ENCODE results near the gene COQ6.
"Not testable (repeated sequence)": the region's sequence is repeated elsewhere in the genome, so short reads cannot be mapped to it uniquely, and the experiment has no call there.

Gene COQ6

GRCh38 chr14:73949752-73950734 lies at the start of gene COQ6, which contains the start of gene FAM161B:
Gene COQ6, plus strand, starts transcription at chr14:73950302. Its CDS starts 31 bp downstream, at chr14:73950333.
Gene FAM161B, minus strand, starts transcription at chr14:73950094. Its CDS starts 68 bp downstream, at chr14:73950026.
- DNase-seq, result peak; percentile 98 to 99

GRCh38 chr14:73903028-73903427 lies 47.1 kb upstream of the COQ6 start:
- no peak for DNase-seq

DNA sequence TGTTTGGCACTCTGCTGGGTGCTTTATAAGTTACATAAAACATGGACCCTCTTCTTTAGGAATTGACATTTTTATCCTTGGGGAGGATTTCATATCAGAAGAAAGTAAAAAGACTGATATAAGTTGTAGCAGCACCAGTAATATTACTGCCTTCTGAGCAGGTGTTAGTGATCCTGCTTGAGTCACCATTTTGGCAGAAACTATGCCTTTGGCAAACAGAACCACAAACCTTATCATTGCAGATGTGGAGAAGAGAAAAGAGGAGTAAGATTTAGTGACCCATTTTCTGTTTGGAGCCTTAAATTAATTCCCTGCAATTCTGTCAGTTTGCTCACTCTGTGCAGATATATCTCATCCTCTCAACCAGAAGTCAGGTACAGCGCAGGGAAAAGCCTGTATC lies 40.4 kb upstream of the COQ6 start:
- no peak for DNase-seq

DNA sequence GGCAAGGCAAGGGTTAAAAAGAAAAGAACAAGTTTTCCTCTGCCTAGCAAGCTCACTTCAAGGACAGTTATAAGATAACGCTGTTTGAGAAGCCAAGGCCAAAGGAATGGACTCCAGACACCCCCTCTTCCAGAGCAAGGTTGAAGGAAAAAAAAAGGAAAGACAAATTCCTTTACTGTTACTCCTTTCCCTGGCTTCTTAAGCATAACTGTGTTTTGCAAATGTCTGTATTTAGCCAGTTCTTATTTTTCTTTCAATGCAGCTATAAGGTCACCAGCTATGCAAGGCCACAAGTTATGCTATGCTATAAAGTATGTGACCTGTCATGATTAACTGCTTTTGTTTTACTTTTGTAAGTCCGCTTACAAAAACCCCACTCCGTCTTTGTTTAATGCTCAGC lies 36.8 kb upstream of the COQ6 start:
- DNase-seq, result no peak

DNA sequence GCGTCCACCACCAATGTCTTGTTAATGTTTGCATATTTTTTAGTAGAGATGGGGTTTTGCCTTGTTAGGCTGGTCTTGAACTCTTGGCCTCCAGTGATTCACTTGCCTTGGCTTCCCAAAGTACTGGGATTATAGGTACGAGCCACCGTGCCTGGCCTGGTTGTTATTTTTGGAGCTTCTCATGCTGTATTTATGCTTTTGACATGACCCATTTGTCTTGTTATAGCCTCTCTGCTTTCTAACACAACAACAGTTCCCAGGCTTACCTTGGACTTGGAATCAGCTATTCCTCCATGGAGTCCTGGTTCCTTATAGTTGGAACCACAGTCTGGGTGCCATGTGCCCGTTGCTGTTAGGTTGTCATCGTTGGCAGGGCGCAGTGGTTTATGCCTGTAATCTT lies 33.8 kb upstream of the COQ6 start:
- DNase-seq, result no peak

DNA sequence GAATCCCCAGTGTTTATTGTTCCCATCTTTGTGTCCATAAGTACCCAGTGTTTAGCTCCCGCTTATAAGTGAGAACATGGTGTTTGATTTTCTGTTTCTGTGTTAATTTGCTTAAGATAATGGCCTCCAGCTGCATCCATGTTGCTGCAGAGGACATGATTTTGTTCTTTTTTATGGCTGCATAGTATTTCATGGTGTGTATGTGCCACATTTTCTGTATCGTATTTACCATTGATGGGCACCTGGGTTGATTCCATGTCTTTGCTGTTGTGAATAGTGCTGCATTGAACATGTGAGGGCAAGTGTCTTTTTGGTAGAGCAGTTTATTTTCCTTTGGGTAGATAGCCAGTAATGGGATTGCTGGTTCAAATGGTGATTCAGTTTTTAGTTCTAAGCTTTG lies 30.6 kb upstream of the COQ6 start:
- not testable (repeated sequence) for DNase-seq

DNA sequence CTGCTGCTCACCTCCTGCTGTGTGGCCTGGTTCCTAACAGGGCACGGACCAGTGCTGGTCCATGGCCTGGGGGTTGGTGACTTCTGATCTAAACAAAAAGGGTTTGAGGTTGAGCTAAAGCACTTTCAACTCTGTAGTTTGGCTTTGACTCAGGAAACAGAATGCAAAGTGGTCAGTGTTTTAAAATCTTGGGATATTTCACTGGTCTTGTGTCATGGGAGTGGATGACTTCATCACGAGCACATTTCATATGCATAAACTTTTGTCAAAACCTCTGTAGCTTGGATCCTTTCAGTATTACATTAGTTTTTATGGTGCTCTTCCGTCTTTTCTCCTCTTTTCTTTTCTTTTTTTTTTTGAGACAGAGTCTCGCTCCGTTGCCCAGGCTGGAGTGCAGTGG lies 25.8 kb upstream of the COQ6 start:
- DNase-seq, result no peak

DNA sequence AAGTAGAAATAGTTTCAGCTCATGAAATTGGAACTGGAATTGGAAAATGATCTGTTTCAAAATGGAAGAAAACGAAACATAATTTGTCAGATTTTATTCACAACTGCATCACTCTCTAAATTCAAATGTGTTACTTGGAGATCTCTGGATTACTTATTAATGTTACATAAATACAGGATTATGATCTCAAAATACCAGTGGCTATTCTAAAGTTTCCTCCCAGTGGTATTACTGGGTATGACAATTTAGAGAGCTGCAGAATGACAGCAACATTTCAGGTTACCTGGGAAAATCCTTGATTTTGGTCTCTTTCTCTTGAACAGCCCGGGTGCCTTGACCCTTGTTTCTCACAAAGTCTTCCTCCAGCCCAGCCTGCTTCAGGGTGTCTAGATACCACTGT lies 14.4 kb upstream of the COQ6 start:
- DNase-seq, result peak in 1 of 2 experiments; percentile 52

DNA sequence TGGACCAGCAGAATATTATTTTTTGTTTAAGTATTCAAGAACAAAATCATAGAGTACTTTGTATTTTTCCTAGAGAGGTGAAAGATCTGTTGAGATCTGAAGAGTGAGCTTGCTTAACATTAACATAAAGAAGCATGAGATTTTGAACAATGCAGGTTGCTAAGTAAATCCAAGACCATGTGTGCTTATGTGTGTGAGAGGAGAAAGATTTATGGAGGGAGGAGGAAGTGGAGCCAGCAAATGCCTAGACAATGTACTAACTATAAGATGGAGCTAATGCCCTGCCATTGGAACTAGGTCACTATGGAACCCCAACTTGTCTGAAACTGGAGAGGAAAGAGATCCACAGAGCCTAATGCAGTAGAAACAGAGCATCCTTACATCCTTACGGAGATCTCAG lies 13.6 kb upstream of the COQ6 start:
- DNase-seq, result no peak

- DNase-seq, result no peak
These were observed 13.1 kb upstream of the COQ6 start for GRCh38 chr14:73937012-73937411.

GRCh38 chr14:73942180-73942579 lies 7.9 kb upstream of the COQ6 start:
- no peak for DNase-seq

GRCh38 chr14:73943083-73943482 lies 7.0 kb upstream of the COQ6 start:
- no peak for DNase-seq

DNA sequence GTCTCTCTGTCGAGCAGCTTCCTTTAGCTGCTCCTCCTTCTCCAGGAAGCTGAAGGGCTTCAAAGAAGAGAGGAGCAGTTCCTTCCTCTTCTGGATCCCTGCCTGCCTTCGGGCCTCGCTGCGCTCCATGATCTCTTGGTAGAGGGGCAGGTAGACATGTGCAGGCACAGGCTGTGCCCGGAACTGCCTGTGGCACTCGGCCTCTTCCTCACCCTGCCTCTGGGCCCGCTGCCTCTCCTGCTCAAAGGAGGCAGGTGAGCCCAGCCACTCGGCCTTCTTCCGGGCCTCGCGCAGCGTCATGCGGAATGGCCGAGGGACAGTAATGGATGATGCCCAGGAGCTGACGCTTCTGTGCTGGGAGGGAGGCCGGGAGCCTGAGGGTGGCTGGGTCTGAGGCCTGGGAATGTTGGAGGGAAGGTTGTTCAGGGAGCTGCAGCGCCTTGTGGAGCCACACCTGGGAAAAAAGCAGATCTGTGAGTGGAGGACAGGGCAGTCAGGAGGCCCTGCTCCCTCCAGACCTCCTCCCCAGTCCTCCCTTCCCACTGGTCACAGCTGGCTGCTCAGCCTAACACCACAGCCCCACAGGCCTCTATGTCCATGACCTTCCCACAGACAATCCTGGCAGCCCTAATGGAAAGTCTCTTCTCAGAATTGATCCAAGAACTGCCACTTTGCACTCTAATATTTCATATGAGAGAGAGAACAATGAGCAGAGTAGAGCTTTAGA lies 5.5 kb upstream of the COQ6 start:
- DNase-seq, result no peak

DNA sequence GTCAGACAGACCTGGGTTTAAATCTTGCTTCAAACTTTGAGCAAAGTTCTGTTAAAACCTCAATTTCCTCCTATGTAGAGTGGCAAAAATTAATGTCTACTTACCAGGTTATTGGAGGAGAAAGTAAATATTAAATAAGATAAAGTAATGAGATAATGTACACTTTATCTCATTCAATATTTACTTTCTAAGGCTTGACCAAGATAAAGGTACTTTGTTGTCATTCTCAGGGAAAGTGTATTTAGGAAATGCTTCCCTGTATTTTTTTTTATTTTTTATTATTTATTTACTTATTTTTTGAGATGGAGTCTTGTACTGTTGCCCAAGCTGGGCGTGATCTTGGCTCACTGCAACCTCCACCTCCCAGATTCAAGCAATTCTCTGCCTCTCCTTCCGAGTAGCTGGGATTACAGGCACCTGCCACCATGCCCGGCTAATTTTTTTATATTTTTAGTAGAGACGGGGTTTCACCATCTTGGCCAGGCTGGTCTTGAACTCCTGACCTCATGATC lies 4.9 kb upstream of the COQ6 start:
- DNase-seq, result no peak

GRCh38 chr14:73953731-73954130 lies 3.6 kb downstream of the COQ6 start:
- DNase-seq, result no peak

DNA sequence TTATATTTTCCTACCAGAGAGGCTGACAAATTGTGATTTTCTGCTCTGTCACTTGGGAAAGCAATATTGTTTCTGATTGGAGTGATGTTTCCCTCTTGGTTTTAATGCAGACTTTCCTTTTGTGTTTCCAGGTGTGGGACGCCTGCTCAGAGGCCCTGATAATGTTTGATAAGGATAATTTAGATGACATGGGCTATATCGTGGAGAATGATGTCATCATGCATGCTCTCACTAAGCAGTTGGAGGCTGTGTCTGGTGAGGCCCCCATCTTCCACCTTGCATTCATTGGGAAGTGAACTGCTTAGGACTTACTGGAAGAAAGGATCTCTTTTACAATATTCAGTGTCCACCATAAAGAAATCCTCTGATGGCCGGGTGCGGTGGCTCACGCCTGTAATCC lies 5.6 kb downstream of the COQ6 start:
- no peak for DNase-seq

- no peak for DNase-seq
These were observed 8.5 kb downstream of the COQ6 start for GRCh38 chr14:73958591-73958990.

- DNase-seq, result no peak
These were observed 11.1 kb downstream of the COQ6 start for GRCh38 chr14:73961192-73961591.

- no peak for DNase-seq
These were observed 15.1 kb downstream of the COQ6 start for GRCh38 chr14:73965216-73965615.

GRCh38 chr14:73968885-73969284 lies 18.8 kb downstream of the COQ6 start:
- DNase-seq, result no peak

DNA sequence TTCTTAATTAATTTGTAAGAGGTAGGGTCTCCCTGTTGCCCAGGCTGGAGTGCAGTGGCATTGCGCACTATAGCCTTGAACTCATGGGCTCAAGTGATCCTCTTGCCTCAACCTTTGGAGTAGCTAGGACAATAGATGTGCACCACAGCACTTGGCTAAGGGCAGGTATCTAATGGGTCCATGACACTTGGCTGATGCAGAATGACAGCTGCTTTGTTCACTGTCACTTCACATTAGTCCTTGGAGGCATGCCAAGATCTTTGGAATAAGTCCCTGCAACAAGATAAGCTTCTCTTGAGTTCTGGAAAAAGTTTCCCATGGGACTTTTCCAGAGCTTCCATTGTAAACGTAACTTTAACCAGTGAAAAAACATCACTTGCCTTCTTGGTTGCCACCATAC lies 23.4 kb downstream of the COQ6 start:
- DNase-seq, result peak; percentile 80 to 90

DNA sequence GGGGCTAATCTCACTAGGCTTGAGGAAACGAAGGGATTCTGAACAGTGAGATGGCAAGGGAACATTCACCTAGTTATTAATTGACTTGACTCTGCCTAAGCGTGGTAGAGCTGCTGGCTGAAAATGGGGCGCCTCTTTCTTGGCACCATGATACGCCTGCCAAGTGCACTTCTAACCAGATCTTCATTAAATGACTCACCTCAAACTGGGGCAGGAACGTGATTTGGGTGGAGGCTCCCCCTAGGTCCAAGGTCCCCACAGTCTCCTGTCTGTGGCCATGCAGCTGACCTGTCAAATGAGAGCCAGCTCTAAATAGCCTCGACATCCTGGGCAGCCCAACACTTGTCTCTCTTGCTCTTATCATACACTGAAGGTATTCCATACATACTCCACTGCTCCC lies 26.0 kb downstream of the COQ6 start:
- no peak for DNase-seq

DNA sequence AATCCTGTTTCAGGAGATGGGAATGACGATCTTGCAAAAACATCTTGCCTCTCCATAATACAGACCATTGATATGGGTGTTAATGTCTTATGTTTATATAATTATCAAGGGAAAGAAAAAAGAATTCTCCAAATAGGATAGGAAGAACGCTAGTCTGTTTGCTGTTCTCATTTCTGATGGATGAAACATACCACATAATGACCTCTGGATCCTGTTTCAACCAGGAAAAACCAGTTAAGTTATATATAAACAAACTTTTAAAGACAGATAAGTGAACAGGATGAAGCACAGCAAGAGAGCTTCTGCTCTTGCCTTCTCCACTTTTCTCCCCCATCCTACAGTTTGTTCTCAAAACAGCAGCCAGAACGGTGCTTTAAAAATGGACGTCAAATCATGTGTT lies 27.8 kb downstream of the COQ6 start:
- DNase-seq, result no peak

- DNase-seq, result no peak
These were observed 38.0 kb downstream of the COQ6 start for GRCh38 chr14:73988065-73988464.
